CD4-positive, alpha-beta T cell treated with Interleukin-17A for 1 hour (primary cell): ENCODE data around the gene IFIH1.

ENCODE experiments used
- DNase-seq: peaks from one replicate; pipeline ENCODE4 v3.0.0-alpha.2; 2020

Gene IFIH1

GRCh38 chr2:162256591-162256991, 61.9 kb downstream of the IFIH1 start:
- no peak for DNase-seq

- DNase-seq, result no peak
These were observed 64.1 kb downstream of the IFIH1 start for GRCh38 chr2:162254236-162254871.

GRCh38 chr2:162253435-162253834, 65.0 kb downstream of the IFIH1 start:
- no peak for DNase-seq

- DNase-seq, result no peak
These were observed 66.3 kb downstream of the IFIH1 start for GRCh38 chr2:162252153-162252552.

- DNase-seq, result no peak
These were observed 72.7 kb downstream of the IFIH1 start for GRCh38 chr2:162245781-162246180.

GRCh38 chr2:162245061-162245460, 73.4 kb downstream of the IFIH1 start:
- DNase-seq, result no peak

- DNase-seq, result no peak
These were observed 73.9 kb downstream of the IFIH1 start for GRCh38 chr2:162244541-162245031.

GRCh38 chr2:162243715-162244114, 74.8 kb downstream of the IFIH1 start:
- no peak for DNase-seq

GRCh38 chr2:162243294-162243693, 75.2 kb downstream of the IFIH1 start, which contains the start of gene FAP:
Gene FAP, minus strand, starts transcription at chr2:162243445. Its CDS starts 118 bp downstream, at chr2:162243327.
- DNase-seq, result no peak

GRCh38 chr2:162242586-162243280, 75.8 kb downstream of the IFIH1 start:
- no peak for DNase-seq

GRCh38 chr2:162241571-162241970, 76.9 kb downstream of the IFIH1 start:
- DNase-seq, result no peak

GRCh38 chr2:162234620-162235462, 83.6 kb downstream of the IFIH1 start:
- no peak for DNase-seq

- no peak for DNase-seq
These were observed 85.3 kb downstream of the IFIH1 start for GRCh38 chr2:162233197-162233596.

GRCh38 chr2:162232671-162233070, 85.8 kb downstream of the IFIH1 start:
- no peak for DNase-seq

- DNase-seq, result no peak
These were observed 86.5 kb downstream of the IFIH1 start for GRCh38 chr2:162232027-162232426.

GRCh38 chr2:162230761-162231160, 87.7 kb downstream of the IFIH1 start:
- no peak for DNase-seq

GRCh38 chr2:162226836-162227235, 91.6 kb downstream of the IFIH1 start:
- DNase-seq, result no peak

- DNase-seq, result peak; percentile 56
These were observed 97.4 kb downstream of the IFIH1 start for GRCh38 chr2:162221064-162221463.

GRCh38 chr2:162220368-162220767, 98.1 kb downstream of the IFIH1 start:
- no peak for DNase-seq

- DNase-seq, result no peak
These were observed 99.1 kb downstream of the IFIH1 start for GRCh38 chr2:162219426-162219825.

- no peak for DNase-seq
These were observed 100.9 kb downstream of the IFIH1 start for GRCh38 chr2:162217598-162217997.
